Central memory CD4-positive, alpha-beta T cell (primary cell): Measurements from ENCODE around the gene PRRT1B.
"Not testable (repeated sequence)": the region's sequence is repeated elsewhere in the genome, so short reads cannot be mapped to it uniquely, and the experiment has no call there.

Source experiments
- DNase-seq: peaks from one replicate; pipeline ENCODE4 v3.0.0; 2022
- total RNA-seq, 3 experiments: gene quantifications; one replicate each; lab custom pipeline; 2026; lab: John Stamatoyannopoulos, UW

Gene PRRT1B
- total RNA-seq, result 0 reads per million in 3 experiments

DNA sequence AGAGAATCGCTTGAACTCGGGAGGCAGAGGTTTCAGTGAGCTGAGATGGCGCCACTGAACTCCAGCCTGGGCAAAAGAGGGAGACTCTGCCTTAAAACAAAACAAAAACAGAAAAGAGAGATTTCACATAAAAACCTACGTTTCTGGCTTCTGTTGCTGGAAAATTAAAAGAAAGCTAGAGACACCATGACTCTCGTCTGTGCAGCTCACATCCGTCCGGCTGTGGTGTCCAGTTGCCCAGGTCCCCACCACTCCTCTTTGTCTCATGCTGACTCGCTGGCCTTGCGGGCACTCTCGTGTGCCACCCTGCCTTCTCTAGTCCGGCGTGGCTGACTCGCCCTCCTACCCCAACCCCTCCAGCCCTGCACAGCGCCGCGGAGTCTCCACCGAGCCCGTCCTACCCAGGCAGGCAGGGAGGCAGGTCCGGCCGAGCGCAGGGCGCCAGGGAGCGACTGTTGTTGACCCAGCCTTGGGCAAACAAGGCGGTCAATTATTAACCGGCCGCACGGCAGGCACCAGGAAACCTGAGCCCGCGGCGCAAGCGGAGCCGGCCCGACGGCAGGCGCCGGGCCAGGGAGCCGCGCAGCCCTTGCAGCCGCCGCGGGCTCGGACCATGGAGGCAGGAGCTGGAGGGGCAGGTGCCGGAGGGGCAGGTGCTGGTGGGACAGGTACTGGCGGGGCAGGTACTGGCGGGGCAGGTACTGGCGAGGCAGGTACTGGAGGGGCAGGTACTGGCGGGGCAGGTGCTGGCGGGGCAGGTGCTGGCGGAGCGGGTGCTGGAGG is at the start of gene PRRT1B:
PRRT1B (plus strand) TSS at position 521 of the 783 bp plus-strand sequence; CDS start at position 614, 93 bp downstream.
- no peak for DNase-seq

DNA sequence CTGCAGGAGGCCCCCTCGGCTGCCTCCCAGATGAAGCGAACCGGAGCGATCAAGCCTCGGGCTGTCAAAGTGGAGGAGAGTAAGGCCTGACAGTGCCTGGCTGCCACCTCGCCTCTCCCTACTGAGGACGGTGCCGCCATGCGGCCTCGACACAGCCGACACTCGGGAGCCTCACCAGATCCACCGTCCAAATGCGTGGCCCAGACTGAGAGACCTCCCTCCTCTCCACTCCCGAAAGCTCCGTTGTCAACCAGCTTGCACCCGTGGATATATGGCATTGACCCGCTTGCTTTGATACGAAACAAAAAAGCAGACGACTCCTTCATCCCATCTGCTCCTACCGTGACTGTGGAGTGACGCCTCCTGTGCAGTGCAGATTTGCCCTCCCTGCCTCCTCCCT is 49.5 kb upstream of the PRRT1B start:
- no peak for DNase-seq

DNA sequence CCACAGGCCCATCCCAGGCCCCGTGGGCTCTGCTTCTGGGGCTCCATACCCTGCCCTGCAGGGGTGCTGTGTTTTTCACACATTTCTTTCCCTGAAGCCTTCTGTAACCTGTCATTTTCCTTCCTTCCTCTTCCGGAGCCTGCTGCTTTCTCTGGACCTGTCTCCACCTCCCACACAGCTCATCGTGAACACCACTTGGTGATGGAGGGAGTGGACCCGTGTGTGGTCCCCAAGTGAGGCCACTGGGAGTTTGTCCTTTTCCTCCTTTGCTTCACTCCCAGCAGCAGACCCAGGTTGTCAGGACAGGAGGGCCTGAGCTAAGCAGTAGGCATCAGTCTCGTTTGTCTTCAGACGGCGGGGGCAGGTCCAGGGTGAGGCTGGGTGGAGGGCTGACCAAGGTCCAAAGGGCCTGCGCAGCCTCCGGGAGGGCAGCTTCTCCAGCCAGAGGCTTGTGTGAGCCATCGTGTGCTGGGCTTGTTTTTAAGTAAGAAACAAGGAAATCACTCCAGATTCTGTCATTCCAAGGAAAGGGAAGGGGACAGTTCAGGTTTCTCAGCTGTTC is 48.4 kb upstream of the PRRT1B start:
- no peak for DNase-seq

DNA sequence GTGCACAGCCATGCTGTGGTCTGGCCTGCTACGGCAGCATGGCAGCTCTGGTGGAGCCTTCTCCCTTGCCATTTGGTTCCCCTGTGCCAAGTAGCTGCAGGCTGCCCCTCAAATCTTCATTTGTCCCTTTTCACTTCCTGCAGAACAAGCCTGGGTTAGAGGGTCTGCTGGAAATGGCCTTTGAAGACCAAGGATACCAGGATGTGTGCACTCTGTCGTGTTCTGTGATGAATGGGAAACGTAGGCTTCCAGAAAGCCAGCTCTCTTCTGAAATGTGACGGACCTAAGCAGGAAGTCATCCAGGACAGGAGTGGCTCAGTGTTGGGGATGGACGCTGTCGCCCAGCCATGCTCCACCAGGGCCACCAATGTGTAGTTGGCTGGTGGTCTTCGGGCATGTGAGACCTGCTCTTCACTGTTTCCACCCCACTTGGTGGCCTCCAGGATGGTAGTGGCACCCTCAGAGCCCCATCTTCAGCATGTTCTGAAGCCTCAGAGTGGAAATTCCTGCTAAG is 46.0 kb upstream of the PRRT1B start:
- no peak for DNase-seq

DNA sequence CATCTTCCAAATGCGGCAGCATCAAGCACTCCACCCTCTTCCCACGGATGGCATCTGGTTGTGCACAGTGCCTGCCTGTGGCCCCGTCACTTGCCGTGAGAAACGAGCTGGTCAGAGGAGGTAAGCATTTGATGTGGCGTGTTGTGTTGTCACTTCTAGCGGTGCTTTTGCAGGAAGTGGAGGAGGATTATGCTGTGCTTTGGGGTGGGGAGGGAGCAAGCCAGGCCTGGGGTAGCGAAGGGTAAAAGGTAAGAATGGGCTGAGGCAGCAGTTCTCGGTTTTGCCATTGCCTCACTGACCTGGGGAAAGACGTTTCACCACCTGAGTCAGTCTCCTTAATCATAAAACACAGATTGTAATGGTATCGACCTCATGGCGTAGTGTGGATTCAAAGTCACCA is 44.9 kb upstream of the PRRT1B start:
- peak; percentile 88 for DNase-seq

DNA sequence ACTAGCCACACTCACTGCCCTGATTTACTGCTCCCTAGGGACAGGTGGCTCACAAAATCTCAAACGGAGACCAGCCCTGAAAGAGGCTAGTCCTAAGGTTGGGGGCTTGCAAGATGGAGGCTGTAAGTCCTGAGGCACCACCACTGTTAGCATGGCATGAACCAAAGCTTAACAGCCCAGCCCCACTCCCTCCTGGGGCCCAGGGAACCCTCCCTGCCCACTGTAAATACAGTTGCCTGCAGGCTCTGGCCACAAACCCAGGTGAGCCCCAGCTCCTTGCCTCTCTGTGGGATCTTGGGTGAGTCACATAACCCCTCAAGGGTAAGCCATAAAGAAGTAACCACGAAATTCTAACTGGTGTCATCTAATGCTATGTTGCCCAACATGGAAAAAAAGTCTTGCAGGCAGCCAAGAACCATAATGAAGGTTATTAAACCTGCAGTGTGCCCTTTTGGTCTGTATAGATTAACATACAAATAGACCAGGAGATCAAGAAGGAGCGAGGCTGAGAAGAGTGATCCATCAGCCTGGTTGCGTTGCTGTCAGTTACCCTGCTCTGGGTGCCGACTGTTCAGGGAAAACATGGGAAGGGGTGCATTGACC is 44.3 kb upstream of the PRRT1B start:
- peak; percentile 53 for DNase-seq

DNA sequence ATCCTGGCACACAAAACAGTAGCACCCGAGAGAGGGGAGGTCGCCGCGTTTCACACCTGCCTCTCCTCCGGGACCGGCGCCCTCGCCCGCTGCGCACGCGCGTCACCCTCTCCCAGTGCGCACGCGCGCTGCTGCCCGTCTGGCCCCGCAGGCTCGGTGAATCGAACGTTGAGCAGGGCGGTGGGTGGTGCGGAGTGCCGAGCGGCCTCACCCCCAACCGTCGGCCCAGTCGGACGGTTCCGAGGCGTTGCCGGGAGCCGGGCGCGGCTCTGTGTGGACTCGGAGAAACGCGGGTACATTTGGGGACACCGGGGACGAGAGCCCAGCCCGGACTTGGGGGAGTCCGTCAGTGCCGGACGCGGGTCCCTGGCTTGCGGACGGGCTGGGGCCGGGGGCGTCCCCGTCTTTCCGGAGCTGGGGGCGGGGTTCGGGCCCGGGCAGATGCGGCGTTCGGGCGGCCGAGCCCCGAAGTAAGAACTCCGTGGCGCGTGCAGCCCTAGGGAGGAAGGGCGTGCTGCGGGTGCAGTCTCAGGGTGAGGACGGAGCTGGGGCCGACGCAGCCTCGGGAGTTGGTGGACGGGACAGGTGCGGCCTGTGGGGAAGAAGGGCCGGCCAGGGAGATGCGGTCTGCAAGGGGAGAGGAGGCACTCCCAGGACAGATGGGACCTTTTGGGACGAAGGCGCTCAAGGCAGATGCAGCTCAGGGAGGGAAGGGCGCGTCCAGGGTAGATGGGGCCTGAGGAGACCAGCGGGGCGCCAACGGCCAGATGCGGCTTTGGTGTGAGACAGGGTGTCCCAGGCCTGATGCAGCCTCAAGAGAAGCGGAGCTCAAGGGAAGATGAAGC is 42.3 kb upstream of the PRRT1B start, which contains the start of gene POMT1:
POMT1 (plus strand) TSS at position 138 of the 845 bp plus-strand sequence. CDS start 1,301 bp downstream, outside the sequence.
- peak; percentile 90 for DNase-seq

DNA sequence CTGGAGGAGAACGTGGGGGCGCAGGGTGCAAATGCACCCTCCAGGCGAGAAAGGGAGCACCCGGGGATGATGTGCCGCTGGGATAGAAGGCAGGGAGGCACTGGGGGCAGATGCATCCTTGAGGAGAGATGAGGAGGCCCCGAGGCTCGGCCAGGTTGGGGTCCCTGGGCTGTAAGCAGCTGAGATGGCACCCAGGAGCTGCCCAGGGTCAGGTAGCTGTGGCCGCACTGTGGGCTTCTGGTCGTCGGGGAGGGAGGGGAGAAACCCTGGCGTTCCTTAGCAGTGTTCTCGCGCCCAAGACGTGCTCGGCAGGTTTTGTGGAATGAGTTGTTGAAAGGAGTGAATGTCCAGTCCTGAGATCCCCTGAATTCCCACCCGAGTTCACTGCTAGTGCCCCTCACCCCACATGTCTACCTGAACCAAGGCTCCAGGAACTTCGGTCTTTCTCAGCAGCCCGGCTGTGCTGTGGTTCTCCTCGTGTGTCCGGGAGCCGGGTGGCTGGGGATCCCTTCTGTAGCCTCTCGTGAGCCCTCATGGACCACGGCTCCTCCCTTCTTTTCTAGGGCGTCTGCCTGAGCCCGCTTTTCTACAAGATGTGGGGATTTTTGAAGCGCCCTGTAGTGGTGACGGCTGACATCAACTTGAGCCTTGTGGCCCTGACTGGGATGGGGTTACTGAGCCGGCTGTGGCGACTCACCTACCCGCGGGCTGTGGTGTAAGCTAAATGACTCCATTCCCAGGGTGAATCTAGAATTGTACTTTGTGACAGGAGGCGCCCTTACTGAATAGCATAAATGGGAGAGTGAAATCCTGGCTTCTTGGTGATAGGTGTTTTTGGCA is 41.5 kb upstream of the PRRT1B start:
- peak; percentile 59 for DNase-seq

DNA sequence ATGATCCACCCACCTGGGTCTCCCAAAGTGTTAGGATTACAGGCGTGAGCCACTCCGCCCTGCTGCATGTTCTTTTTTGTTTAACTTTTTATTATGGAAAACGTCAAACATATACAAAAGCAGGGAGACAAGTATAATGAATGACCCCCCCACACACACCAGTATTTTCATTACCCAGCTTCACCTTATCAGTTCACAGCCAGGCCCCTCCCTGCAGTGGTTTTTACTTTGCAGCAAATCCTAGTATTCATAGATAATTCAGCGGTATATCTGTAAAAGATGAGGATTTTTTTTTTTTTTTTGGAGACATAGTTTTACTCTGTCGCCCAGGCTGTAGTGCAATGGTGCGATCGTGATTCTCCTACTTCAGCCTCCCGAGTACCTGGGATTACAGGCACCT is 40.3 kb upstream of the PRRT1B start:
- no peak for DNase-seq

DNA sequence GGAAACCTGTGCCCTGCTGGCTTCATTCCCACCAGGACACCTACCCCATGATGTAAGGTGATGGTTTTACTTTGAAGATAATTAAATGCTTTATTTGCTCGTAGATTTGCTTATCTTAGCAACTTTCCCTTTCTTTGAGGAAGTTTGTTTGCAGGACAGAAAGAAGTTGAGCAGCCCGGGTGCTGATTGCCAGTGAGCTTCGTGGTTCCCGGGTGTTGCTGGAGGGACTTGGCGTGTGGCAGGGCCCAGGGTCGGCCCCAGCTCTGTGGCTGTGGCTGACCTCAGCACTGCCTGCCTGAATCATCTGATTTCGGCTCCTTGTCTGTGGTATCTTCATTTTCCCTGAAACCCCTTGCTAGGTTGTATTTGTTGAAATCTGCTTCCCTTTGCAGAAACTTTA is 33.9 kb upstream of the PRRT1B start:
- DNase-seq, result no peak

DNA sequence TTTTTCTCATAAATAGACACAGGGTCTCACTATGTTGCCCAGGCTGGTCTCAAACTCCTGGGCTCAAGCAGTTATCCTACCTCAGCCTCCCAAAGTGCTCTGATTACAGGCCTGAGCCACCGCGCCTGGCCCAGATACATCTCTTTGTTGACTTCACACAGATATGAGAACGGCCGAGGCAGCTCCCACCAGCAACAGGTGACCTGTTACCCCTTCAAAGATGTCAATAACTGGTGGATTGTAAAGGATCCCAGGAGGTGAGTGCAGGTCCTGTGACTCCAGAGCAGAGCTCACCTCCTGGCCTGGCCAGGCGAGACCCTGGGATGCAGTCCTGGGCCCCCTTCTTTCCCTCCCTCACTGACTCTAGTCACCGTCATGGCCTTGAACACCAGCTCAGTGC is 33.4 kb upstream of the PRRT1B start:
- no peak for DNase-seq

DNA sequence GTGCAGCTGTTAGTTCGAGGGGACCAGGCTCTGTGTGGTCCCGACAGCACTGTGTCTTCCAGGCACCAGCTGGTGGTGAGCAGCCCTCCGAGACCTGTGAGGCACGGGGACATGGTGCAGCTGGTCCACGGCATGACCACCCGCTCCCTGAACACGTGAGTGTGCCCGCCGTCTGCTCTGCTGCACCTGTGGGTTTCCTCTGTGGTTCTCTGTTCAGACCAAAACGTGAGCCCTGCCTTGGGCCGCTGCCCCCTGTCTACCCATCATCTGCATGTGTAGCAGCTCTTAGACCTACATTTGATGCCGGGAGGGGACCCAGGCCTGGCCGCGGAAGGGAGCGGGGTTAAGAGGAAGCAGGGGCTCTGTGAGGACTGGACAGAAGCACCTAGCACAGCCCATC is 32.1 kb upstream of the PRRT1B start:
- no peak for DNase-seq

DNA sequence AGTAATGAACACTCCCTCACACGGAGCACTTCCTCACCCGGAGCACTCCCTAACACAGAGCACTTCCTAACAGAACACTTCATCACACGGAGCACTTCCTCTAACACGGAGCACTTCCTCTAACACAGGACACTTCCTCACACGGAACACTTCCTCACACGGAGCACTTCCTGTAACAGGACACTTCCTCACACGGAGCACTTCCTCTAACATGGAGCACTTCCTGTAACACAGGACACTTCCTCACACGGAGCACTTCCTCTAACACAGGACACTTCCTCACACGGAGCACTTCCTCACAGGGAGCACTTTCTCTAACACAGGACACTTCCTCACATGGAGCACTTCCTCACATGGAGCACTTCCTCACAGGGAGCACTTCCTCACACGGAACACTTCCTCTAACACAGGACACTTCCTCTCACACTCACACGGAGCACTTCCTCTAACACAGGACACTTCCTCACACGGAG is 29.7 kb upstream of the PRRT1B start:
- DNase-seq, result not testable (repeated sequence)

DNA sequence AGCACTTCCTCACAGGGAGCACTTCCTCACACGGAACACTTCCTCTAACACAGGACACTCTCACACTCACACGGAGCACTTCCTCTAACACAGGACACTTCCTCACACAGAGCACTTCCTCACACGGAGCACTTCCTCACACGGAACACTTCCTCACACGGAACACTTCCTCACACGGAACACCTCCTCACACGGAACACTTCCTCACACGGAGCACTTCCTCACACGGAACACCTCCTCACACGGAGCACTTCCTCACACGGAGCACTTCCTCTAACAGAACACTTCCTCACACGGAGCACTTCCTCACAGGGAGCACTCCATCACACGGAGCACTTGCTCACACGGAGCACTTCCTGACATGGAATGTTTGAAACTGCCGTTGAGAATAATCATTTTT is 29.2 kb upstream of the PRRT1B start:
- no peak for DNase-seq

DNA sequence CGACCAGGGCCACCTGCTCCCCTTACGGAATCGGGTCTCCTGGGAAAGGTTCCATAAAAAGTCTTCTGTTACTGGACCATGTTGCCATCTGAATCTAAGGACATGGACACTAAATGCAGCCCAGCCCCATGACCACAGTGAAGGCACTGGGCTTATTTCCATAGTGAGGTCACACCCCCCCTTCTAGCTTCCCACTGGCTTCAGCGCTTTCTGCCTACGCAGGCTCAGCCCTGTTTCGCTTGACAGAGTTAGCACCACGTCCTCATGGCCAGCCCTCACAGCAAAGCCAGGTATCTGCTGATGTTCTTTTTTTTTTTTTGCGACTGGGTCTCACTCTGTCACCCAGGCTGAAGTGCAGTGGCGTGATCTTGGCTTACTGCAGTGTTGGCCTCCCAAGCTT is 28.4 kb upstream of the PRRT1B start:
- no peak for DNase-seq

DNA sequence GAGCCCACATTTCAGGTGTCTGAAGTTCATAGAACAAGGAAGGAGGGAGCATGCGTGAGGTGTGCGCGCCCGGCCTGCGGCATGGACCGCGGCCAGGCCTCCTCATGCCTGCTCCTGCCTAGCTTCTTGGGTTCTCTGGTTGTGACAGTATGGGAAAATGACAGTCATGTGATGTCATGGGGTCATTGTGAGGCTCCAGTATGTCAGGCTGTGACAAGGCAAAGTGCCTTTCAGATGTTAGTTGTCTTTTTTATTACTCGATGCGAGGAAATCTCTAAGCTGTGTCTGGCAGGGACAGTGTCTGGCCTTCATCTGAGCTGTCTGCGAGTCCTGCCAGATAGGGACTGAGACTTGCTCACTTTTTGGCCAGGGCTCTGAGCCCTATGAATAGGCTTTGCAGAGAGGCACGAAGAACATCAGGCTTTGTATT is 27.5 kb upstream of the PRRT1B start:
- no peak for DNase-seq

DNA sequence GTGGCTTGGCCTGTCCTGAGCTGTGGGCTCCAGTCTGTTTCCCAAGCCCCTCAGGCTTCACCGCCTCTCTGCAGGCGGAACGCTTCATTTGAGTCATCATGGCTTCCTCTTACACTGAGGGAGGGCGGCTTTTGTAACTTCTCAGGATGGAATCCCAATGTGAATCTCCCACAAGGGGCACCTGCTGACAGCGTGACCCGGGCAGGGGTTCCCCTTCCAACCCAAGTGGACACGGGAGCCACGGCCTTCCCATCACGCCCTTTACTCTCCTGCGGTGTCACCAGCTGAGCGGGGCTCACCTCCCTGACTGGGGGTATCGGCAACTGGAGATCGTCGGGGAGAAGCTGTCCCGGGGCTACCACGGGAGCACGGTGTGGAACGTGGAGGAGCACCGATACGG is 26.8 kb upstream of the PRRT1B start:
- no peak for DNase-seq

DNA sequence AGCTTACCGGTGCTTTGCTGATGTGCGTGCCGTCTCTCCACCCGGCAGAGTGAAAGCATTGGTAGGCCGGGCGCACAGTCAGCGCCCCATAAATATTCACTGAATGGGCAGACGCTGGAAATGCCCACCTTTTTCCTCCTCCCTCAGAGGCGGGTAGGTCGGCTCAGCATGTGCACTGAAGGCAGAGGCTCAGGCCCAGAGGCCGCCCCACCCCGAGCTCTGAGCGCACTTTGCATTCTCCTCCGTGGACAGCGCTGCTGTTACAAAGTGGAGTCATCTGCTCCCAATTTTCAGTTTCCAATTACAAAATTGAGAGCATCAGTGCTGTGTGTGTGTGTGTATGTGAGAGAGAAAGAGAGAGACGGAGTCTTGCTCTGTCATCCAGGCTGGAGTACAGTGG is 24.8 kb upstream of the PRRT1B start:
- DNase-seq, result no peak

DNA sequence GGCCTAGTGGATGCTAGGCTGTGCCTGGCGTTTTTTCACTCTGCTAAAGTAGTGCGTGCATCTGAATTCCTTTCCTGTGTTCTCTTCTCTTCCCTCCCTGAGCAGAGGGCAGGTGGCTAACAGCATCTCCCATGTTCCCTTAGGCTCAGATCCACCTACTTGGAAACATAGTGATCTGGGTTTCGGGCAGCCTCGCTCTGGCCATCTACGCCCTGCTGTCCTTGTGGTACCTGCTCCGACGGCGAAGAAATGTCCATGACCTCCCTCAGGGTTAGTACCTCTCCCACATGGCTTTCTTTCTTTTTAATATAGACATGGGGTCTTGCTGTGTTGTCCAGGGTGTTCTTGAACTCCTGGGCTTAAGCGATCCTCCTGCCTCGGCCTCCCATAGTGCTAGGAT is 24.1 kb upstream of the PRRT1B start:
- DNase-seq, result no peak

DNA sequence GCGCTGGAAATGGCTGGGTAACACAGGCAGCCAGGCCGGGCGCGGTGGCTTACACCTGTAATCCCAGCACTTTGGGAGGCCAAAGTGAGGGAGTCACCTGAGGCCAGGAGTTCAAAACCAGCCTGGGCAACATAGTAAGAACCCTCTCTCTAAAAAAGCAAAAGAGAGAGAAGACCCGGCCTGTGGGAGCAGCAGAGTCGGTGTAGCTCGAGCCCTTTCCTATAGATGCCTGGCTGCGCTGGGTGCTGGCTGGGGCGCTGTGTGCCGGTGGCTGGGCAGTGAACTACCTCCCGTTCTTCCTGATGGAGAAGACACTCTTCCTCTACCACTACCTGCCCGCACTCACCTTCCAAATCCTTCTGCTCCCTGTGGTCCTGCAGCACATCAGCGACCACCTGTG is 23.5 kb upstream of the PRRT1B start:
- no peak for DNase-seq

DNA sequence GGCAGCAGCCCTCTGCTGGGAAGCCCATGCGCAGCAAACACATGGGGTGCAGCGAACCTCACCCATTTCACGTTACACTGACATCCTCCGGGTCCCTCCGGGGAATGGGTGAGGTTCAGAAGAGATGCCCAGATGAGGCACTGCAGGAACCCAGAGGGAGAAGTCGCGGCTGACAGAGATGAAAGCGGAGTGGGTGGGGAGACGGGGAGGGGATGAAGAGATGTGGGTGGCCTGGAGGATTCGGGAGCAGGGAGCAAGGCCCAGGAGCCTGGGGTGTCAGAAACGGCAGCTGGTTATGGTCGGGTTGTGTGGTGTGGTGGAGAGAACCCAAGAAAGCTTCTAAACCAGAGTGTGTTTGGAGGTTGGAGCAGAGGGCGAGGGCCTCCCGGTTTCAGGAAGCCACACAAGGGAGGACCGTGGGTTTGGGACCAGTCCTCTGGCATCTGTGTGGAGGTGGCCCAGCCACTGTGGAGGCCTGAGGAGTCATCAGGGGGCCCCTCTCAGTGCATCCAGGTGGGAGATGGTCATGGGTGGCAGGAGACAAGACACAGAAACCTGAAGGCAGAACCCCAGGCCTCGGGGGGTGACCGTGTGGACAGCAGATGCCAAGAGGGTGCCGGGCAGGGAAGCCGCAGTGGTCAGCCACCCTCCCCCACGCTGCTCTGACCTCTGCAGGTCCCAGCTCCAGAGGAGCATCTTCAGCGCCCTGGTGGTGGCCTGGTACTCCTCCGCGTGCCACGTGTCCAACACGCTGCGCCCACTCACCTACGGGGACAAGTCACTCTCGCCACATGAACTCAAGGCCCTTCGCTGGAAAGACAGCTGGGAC is 22.9 kb upstream of the PRRT1B start:
- no peak for DNase-seq
